HG03108 (cell line): ENCODE data around the gene GNPTAB.

ENCODE experiments used
- ATAC-seq: cut with Tn5 transposase; IDR thresholded peaks from one replicate; pipeline ENCODE4 v1.9.1; 2021; ENCODE audit warnings: moderate library complexity; ENCODE audit not compliant: unreplicated experiment

The GNPTAB gene

GRCh38 chr12:101809208-101809607 is 21.6 kb downstream of the GNPTAB start:
- no peak for ATAC-seq

GRCh38 chr12:101806265-101806664 is 24.5 kb downstream of the GNPTAB start:
- no peak for ATAC-seq

GRCh38 chr12:101804409-101804808 is 26.4 kb downstream of the GNPTAB start:
- no peak for ATAC-seq

GRCh38 chr12:101803978-101804377 is 26.8 kb downstream of the GNPTAB start:
- no peak for ATAC-seq

GRCh38 chr12:101802486-101802885 is 28.3 kb downstream of the GNPTAB start:
- no peak for ATAC-seq

- ATAC-seq = no peak
Measured at GRCh38 chr12:101799774-101800173, 31.0 kb downstream of the GNPTAB start.

GRCh38 chr12:101795786-101796185 is 35.0 kb downstream of the GNPTAB start:
- ATAC-seq = no peak

GRCh38 chr12:101795013-101795412 is 35.7 kb downstream of the GNPTAB start:
- no peak for ATAC-seq

GRCh38 chr12:101794574-101794973 is 36.2 kb downstream of the GNPTAB start:
- ATAC-seq = no peak

- ATAC-seq = peak; percentile 76
Measured at GRCh38 chr12:101793401-101793800, 37.4 kb downstream of the GNPTAB start.

GRCh38 chr12:101792046-101792931 is 38.5 kb downstream of the GNPTAB start:
- no peak for ATAC-seq

- no peak for ATAC-seq
Measured at GRCh38 chr12:101789171-101789570, 41.6 kb downstream of the GNPTAB start.

- no peak for ATAC-seq
Measured at GRCh38 chr12:101785671-101786070, 45.1 kb downstream of the GNPTAB start.

- no peak for ATAC-seq
Measured at GRCh38 chr12:101784376-101784775, 46.4 kb downstream of the GNPTAB start.

GRCh38 chr12:101783838-101784237 is 46.9 kb downstream of the GNPTAB start:
- ATAC-seq = no peak

- no peak for ATAC-seq
Measured at GRCh38 chr12:101783150-101783549, 47.6 kb downstream of the GNPTAB start.

- ATAC-seq = no peak
Measured at GRCh38 chr12:101782273-101782731, 48.5 kb downstream of the GNPTAB start.

- no peak for ATAC-seq
Measured at GRCh38 chr12:101781834-101782233, 48.9 kb downstream of the GNPTAB start.

GRCh38 chr12:101780599-101780998 is 50.2 kb downstream of the GNPTAB start:
- no peak for ATAC-seq

GRCh38 chr12:101779626-101780025 is 51.1 kb downstream of the GNPTAB start:
- no peak for ATAC-seq

- ATAC-seq = no peak
Measured at GRCh38 chr12:101779200-101779599, 51.6 kb downstream of the GNPTAB start.

GRCh38 chr12:101777978-101778377 is 52.8 kb downstream of the GNPTAB start:
- ATAC-seq = no peak

- ATAC-seq = no peak
Measured at GRCh38 chr12:101777485-101777884, 53.3 kb downstream of the GNPTAB start.
